ES-I3 (cell line): ENCODE measurements around the gene CALHM3.
"Not testable (repeated sequence)": the region's sequence is repeated elsewhere in the genome, so short reads cannot be mapped to it uniquely, and the experiment has no call there.

ENCODE experiments used
- H3K36me3 ChIP-seq: 2 replicates; pipeline ENCODE4 v1.6.1; 2013; ENCODE audit warnings: mild to moderate bottlenecking, low read length, control low read depth, moderate library complexity; ENCODE audit not compliant: insufficient read depth
- H3K4me1 ChIP-seq: 2 replicates; pipeline ENCODE4 v1.6.1; 2013; ENCODE audit warnings: mild to moderate bottlenecking, control low read depth, low read length; ENCODE audit not compliant: insufficient read depth
- H3K9ac ChIP-seq: 2 replicates; pipeline ENCODE4 v1.6.1; 2013; ENCODE audit warnings: low read depth, mild to moderate bottlenecking, low read length, moderate library complexity
- H3K9me3 ChIP-seq: 2 replicates; pipeline ENCODE4 v1.6.1; 2013; ENCODE audit warnings: mild to moderate bottlenecking, low read length, moderate library complexity; ENCODE audit not compliant: control insufficient read depth, insufficient read depth

The CALHM3 gene, protein sequence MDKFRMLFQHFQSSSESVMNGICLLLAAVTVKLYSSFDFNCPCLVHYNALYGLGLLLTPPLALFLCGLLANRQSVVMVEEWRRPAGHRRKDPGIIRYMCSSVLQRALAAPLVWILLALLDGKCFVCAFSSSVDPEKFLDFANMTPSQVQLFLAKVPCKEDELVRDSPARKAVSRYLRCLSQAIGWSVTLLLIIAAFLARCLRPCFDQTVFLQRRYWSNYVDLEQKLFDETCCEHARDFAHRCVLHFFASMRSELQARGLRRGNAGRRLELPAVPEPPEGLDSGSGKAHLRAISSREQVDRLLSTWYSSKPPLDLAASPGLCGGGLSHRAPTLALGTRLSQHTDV

DNA sequence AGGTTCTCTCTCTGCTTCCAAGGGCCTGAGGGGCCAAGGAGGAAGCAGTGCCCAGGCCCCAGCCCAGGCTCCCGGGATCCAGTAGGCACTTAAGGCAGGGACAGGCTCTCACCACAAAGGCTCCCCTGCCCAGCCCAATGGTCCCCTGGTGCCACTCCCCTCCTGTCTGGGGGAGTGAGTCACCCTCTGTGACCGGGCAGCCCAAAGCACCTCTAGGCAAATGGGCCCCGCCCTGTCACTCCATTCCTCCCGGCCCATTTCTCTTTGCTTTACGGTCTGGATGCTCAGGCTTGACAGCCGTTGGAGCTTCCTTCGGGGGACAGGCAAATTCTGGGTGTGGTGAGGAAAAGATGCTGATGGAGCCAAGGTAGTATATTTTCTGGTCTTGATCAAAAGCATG is at the start of gene CALHM3:
Gene CALHM3 (minus strand): TSS at position 106 of the 400 bp plus-strand sequence. CDS start 208 bp downstream, outside the sequence.
- no peaks in the 10 kb centered on the region for H3K36me3 ChIP-seq
- no peak within 1 kb of the TSS for H3K9ac ChIP-seq
- no peaks in the 10 kb centered on the region for H3K9me3 ChIP-seq
- H3K4me1 ChIP-seq: peaks cover 17% of the 10 kb centered on the region

DNA sequence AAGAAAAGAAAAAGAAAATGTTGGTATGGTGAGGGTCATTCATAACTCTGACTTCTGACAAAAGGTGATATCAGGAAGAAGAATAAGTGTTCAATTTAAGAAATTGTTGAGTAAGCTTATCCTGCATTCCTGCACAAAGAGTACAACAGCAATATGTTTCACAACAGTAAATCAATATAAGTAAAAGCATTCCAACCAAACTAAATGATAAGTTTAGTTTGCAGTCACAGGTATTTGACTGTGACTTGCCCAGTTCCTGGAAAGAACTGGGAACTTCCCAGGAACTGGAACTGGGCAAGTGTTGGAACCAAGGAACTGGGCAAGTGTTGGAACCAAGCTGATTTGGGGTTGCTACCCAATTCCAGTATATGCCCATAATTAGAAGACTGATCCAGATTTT is 49.5 kb upstream of the CALHM3 start:
- H3K9ac ChIP-seq: no peak overlapping the region
- no peaks in the 10 kb centered on the region; the same call in 1 of the 2 replicates for H3K36me3 ChIP-seq
- peaks cover 4% of the 10 kb centered on the region for H3K4me1 ChIP-seq
- H3K9me3 ChIP-seq: peaks cover 20% of the 10 kb centered on the region

DNA sequence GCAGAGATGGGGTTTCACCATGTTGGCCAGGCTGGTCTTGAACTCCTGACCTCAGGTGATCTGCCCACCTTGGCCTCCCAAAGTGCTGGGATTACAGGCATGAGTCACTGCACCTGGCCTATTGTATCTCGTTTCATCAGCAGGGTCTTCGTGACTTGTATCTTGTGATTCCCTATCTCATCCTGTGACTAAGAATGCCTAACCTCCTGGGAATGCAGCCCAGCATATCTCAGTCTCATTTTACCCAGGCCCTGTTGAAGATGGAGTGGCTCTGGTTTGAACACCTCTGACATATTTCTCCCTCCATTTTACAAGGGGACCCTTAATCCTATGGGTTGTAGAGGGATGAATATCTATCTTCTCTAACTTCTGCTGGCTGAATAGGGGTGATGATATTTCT is 48.4 kb upstream of the CALHM3 start:
- H3K9me3 ChIP-seq: peaks cover 20% of the 10 kb centered on the region
- not testable (repeated sequence) for H3K9ac ChIP-seq, H3K36me3 ChIP-seq
- peaks cover 13% of the 10 kb centered on the region for H3K4me1 ChIP-seq

DNA sequence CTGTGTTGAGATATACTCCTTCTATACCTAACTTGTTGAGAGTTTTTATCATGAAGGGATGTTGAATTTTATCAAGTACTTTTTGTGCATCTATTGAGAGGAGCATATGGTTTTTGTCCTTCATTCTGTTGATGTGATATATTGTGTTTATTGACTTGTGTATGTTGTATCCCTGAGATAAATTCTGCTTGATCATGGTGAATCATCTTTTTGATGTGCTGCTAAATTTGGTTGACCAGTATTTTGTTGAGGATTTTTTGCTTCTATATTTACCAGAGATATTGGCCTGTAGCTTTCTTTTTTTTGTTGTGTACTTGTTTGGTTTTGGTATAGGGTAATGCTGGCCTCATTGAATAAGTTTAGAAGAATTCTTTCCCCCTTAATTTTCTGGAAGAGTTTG is 46.9 kb upstream of the CALHM3 start:
- no peak overlapping the region for H3K9ac ChIP-seq
- peaks cover 14% of the 10 kb centered on the region for H3K9me3 ChIP-seq
- H3K36me3 ChIP-seq: no peaks in the 10 kb centered on the region; the same call in 1 of the 2 replicates
- peaks cover 13% of the 10 kb centered on the region for H3K4me1 ChIP-seq

DNA sequence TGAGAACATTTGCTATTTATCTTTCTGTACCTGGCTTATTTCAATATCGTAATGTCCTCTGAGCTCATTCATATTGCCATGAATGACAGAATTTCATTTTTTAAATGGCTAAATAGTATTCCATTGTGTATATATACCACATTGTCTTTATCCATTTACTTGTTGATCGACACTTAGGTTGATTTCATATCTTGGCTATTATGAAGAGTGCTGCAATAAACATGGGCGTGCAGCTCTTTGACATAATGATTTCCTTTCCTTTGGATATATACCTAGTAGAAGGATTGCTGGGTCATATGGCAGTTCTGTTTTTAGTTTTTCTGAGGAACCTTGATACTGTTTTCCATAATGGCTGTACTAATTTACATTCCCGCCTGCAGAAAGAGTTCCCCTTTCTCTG is 44.6 kb upstream of the CALHM3 start:
- Histone ChIP-seq H3K4me1 (peaks cover 18% of the 10 kb centered on the region), H3K9me3 (peaks cover 3% of the 10 kb centered on the region), H3K9ac (no peak overlapping the region), H3K36me3 (no peaks in the 10 kb centered on the region; the same call in 1 of the 2 replicates)

DNA sequence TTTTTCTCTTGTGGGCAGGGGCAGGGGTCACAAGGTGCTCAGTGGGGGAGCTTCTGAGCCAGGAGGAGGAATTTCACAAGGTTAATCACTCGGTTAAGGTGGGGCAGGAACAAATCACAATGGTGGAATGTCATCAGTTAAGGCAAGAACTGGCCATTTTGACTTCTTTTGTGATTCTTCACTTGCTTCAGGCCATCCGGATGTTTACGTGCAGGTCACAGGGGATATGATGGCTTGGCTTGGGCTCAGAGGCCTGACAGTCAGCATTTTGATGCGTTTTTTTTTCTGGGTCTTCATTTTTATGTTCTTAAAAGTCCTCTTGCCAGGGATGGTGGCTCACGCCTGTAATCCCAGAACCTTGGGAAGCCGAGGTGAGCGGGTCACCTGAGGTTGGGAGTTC is 43.0 kb upstream of the CALHM3 start:
- H3K9me3 ChIP-seq, H3K9ac ChIP-seq, H3K36me3 ChIP-seq: not testable (repeated sequence)
- H3K4me1 ChIP-seq: peaks cover 14% of the 10 kb centered on the region; the same call in 1 of the 2 replicates

DNA sequence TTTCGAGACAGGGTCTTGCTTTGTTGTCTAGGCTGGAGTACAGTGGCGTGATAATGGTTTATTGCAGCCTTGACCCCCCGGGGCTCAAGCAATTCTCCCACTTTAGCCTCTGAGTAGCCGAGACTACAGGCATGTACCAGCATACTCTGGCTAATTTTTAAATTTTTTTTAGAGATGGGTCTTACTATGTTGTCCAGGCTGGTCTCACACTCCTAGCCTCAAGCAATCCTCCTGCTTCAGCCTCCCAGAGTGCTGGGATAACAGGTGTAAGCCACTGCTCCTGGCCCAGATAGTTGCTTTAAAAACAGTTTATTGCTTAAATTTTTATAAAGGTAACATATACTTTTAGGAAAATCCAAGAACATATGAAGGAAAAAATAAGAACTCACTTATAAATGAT is 40.8 kb upstream of the CALHM3 start:
- Histone ChIP-seq H3K9ac (no peak overlapping the region), H3K4me1 (peaks cover 14% of the 10 kb centered on the region; the same call in 1 of the 2 replicates), H3K36me3 (no peaks in the 10 kb centered on the region), H3K9me3 (no peaks in the 10 kb centered on the region)

DNA sequence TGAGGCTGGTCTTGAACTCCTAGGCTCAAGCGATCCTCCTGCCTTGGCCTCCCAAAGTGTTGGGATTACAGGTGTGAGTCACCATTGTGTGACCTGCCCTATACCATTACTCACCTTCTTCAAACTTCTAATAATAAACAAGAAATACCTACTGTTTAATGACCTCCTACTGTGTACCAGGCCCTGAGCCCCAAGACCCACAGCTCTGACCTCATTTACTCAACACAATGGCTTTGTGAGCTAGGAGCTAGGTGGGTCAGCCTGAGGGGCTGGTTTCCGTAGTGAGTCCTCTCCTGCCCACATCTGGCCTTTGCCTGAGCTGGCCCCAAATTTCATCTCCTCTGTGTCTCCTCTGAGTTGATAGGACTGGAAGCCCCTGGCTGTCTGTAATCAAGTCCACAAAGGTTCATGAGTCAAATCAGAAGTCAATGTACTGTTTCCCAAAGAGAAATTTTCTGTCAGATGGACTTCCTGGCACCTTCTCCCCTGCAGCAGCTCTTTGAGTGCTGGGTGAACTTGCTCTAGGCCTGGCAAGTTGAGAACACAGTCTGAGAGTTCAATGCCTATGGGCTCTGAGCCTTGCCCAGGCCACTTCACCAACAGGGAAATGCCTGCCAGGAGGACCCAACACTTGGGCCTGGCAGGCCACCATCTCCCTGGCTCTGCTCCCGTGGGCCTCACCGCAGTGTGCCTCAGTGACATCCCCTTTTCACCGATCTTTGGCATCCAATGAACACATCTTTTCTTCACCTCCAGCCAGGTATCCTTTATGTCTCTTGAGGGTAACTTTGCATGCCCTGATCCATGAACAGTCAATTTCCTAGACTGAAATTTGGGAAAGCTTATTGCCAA is 38.4 kb upstream of the CALHM3 start:
- Histone ChIP-seq H3K4me1 (peaks cover 10% of the 10 kb centered on the region; the same call in 1 of the 2 replicates), H3K9me3 (no peaks in the 10 kb centered on the region), H3K9ac (no peak overlapping the region), H3K36me3 (no peaks in the 10 kb centered on the region)

DNA sequence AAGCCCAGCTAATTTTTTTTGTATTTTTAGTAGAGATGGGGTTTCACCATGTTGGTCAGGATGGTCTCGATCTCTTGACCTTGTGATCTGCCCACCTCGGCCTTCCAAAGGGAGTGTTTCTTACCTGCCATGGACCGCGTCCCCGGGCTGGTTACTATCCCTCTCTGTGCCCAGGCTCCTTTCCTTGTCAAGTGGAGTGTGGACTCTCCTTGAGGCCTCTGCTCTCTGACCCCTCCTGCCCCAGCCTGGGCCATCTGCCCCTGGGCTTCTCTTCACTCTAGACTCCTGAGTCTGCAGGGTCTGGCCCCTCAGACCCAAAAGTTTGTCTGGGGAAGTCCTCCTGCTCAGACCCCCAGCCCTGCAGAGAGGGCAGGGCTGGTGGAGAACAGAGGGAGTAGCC is 35.2 kb upstream of the CALHM3 start:
- Histone ChIP-seq H3K4me1 (peaks cover 8% of the 10 kb centered on the region; the same call in 1 of the 2 replicates), H3K9ac (no peak overlapping the region), H3K9me3 (no peaks in the 10 kb centered on the region), H3K36me3 (no peaks in the 10 kb centered on the region; the same call in 1 of the 2 replicates)

DNA sequence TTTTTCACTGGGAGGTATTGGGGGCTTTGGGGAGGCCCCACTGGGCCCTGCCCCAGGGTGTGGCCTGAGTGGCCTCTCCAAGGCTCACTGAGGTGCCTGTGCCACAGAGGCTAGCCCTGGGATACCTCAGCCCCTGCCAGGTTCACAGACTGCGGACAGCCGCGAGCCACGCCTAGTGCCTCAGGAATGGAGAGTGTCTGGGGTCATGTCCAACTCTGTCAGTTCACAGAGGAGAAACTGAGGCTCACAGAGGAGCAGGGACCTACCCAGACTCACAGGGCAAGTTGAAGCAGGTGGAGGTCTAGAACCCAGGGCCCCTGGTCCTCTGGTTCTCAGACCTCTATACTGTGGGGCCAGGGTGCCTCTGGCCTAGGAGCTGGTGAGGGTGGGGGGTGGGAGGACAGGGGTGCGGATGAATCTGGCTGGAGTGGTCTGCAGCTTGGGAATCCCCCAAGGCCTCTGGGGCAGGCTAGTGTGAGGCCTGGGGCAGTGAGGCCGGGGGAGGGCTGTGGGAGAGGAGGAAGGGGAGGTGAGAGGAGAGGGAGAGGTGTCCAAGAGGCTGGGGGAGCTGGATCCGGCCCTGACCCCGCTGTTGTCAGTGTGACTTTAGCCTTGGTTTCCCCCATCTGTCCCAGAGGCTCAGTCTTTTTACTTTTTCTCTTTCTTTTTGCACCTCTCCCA is 34.5 kb upstream of the CALHM3 start:
- Histone ChIP-seq H3K4me1 (peaks cover 8% of the 10 kb centered on the region; the same call in 1 of the 2 replicates), H3K9ac (no peak overlapping the region)

DNA sequence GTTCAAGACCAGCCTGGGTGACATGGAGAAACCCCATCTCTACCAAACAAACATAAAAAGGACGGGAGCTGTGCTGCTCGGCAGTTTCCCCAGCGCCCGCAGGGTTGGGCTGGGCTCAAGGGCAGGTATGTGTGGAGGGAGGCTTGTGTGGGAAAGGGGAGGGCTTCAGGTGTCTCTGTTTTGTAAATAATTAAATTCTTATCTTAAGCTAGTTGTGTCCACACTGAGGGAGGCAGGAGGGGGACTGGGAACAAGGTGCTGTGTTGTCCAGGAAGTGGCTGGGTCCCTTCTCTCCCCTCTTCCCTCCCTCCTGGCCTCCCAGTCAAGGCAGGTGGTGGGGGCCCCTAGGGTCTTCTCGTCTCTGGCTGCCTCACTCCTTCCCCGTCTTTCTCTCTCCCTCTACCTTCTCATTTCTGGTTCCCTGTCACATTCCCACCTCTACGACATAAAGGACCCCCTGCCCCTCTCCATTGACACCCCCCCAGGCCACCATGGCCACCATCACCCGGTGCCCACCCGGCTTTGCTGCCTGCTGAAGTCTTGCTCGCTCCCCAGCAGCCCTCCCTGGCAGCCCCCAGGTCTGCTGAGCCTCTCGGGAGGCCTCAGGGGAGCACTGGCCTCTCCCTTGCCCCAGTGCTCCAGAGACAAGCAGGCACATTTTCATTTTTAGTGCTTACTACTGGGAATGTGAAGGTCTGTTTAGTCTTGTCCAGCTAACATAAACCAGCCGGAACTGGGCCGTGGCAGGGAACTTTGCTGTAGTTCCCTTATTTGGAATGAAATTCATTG is 33.7 kb upstream of the CALHM3 start:
- peaks cover 8% of the 10 kb centered on the region; the same call in 1 of the 2 replicates for H3K4me1 ChIP-seq
- H3K9me3 ChIP-seq: no peaks in the 10 kb centered on the region
- no peak overlapping the region for H3K9ac ChIP-seq
- H3K36me3 ChIP-seq: no peaks in the 10 kb centered on the region; the same call in 1 of the 2 replicates

More for the DNA sequence above, 34.5 kb upstream of the CALHM3 start:
- no peaks in the 10 kb centered on the region; the same call in 1 of the 2 replicates for H3K36me3 ChIP-seq
- H3K9me3 ChIP-seq: no peaks in the 10 kb centered on the region

DNA sequence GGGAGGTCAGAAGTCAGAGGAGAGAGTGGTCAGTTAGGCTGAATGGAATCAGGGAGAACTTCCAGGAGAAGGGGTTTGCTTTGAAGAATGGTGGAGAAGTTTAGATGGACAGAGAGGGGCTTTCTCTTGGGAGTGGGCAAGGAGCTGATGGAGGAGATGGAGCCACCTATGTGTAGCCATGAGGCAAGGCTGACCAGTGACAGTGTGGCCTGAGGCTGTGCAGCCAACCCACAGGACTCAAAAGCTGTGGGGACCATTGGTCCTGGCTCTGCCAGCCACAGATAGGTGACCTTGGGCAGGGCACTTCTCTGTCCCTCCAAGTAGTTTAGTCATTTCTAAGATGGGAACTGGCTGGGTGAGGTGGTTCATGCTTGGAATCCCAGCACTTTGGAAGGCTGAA is 33.1 kb upstream of the CALHM3 start:
- Histone ChIP-seq H3K36me3 (no peaks in the 10 kb centered on the region; the same call in 1 of the 2 replicates), H3K9ac (no peak overlapping the region), H3K4me1 (peaks cover 9% of the 10 kb centered on the region; the same call in 1 of the 2 replicates), H3K9me3 (no peaks in the 10 kb centered on the region)
